Stimulated activated CD4-positive, alpha-beta T cell treated with anti-CD3 and anti-CD28 coated beads, Interleukin-4, amount 100 ng/mL, for 4 hours (primary cell): Measurements from ENCODE around the gene ZMYND10.

ENCODE experiments used
- DNase-seq, 2 experiments: peaks; one replicate each; pipeline ENCODE4 v3.0.0-alpha.2; 2020

ZMYND10 gene

GRCh38 chr3:50370594-50370993, 25.1 kb upstream of the ZMYND10 start:
- DNase-seq, result no peak

GRCh38 chr3:50369012-50369670, 23.6 kb upstream of the ZMYND10 start:
- DNase-seq, result no peak

- DNase-seq, result no peak
These were observed 20.3 kb upstream of the ZMYND10 start for GRCh38 chr3:50365842-50366220.

GRCh38 chr3:50365080-50365841, 19.7 kb upstream of the ZMYND10 start:
- DNase-seq, result peak; percentile 94 to 95

GRCh38 chr3:50364573-50365079, 19.1 kb upstream of the ZMYND10 start:
- DNase-seq, result no peak

GRCh38 chr3:50359760-50360110, 14.2 kb upstream of the ZMYND10 start:
- DNase-seq, result no peak

GRCh38 chr3:50358911-50359759, 13.6 kb upstream of the ZMYND10 start, which contains the start of gene TMEM115:
TMEM115 (minus strand) TSS chr3:50359521; CDS start chr3:50359063, 458 bp downstream.
- DNase-seq, result peak; percentile 87 to 97

- DNase-seq, result no peak
These were observed 12.9 kb upstream of the ZMYND10 start for GRCh38 chr3:50358355-50358910.

- DNase-seq, result no peak
These were observed 11.9 kb upstream of the ZMYND10 start for GRCh38 chr3:50357481-50357880.

- no peak for DNase-seq
These were observed 11.0 kb upstream of the ZMYND10 start for GRCh38 chr3:50356553-50356952.

- no peak for DNase-seq
These were observed 10.5 kb upstream of the ZMYND10 start for GRCh38 chr3:50355829-50356552.

- no peak for DNase-seq
These were observed 9.3 kb upstream of the ZMYND10 start for GRCh38 chr3:50354850-50355249.

- DNase-seq, result no peak
These were observed 8.7 kb upstream of the ZMYND10 start for GRCh38 chr3:50354186-50354764.

GRCh38 chr3:50353245-50354004, 7.9 kb upstream of the ZMYND10 start:
- DNase-seq, result no peak

- no peak for DNase-seq
These were observed 7.2 kb upstream of the ZMYND10 start for GRCh38 chr3:50352781-50353180.

- DNase-seq, result no peak
These were observed 5.8 kb upstream of the ZMYND10 start for GRCh38 chr3:50351323-50351697.

- DNase-seq, result peak; percentile 98 to 99
These were observed 5.2 kb upstream of the ZMYND10 start, which contains the start of the genes CYB561D2 and NPRL2 for GRCh38 chr3:50350527-50351322. CYB561D2 (plus strand) TSS chr3:50350862; CDS start chr3:50351434, 572 bp downstream. NPRL2 (minus strand) TSS chr3:50350775; CDS start chr3:50350652, 123 bp downstream.

GRCh38 chr3:50350213-50350526, 4.6 kb upstream of the ZMYND10 start:
- DNase-seq, result no peak

- peak; percentile 56 to 75 for DNase-seq
These were observed 1.8 kb upstream of the ZMYND10 start for GRCh38 chr3:50347187-50347813.

- DNase-seq, result no peak
These were observed 524 bp downstream of the ZMYND10 start for GRCh38 chr3:50345008-50345407.
